IMR-90 (cell line): Measurements from ENCODE around the gene PALM. TPM values are rescaled to one million over a fixed set of nuclear protein-coding genes. Genes with fewer than 3 reads are reported as not detected.
"Not testable (repeated sequence)": the region's sequence is repeated elsewhere in the genome, so short reads cannot be mapped to it uniquely, and the experiment has no call there.

Experiments
- ATAC-seq: fragments of 200-7000 bp; cut with Tn5 transposase; 2 replicates; pipeline ENCODE4 v1.9.1; 2020; ENCODE audit warnings: low read depth, mild to moderate bottlenecking, moderate library complexity
- BruUV-seq: library from RNA; stranded (reverse); fragments of 400-500 nt; replicated peaks from 2 replicates; lab custom pipeline; 2021; lab: Mats Ljungman, UMichigan
- CTCF ChIA-PET: fragments of 300-600 bp; formaldehyde crosslinking; extraction: SDS; loops from one replicate; lab custom pipeline; 2021; ENCODE audit warnings: antibody characterized with exemption; lab: Yijun Ruan, JAX
- POLR2A ChIA-PET: fragments of 300-600 bp; sonication (Branson Sonifier 250); formaldehyde crosslinking; loops from one replicate; lab custom pipeline; 2022; ENCODE audit warnings: antibody characterized with exemption; ENCODE audit not compliant: unreplicated experiment; lab: Charles Lee
- DNase-seq: peaks from one replicate; pipeline ENCODE4 v3.0.0; 2013
- H2AFZ ChIP-seq: replicated peaks from 2 replicates; pipeline ENCODE3; 2013; ENCODE audit warnings: low read length, mild to moderate bottlenecking; ENCODE audit not compliant: poor library complexity
- H2AK5ac ChIP-seq: 2 replicates; pipeline ENCODE4 v1.6.1; 2013; ENCODE audit warnings: low read depth, low read length, inconsistent platforms
- H2AK9ac ChIP-seq: replicated peaks from 2 replicates; pipeline ENCODE3; 2013; ENCODE audit warnings: mild to moderate bottlenecking, low read depth, low read length, moderate library complexity; ENCODE audit not compliant: poor library complexity
- H2BK120ac ChIP-seq: 2 replicates; pipeline ENCODE4 v1.6.1; 2013; ENCODE audit warnings: low read depth, low read length, inconsistent platforms
- H2BK15ac ChIP-seq: 3 replicates; pipeline ENCODE4 v1.6.1; 2013; ENCODE audit warnings: low read depth, low read length, inconsistent platforms
- H2BK20ac ChIP-seq: 2 replicates; pipeline ENCODE4 v1.6.1; 2013; ENCODE audit warnings: low read depth, mild to moderate bottlenecking, inconsistent platforms, low read length, moderate library complexity
- H2BK5ac ChIP-seq: 2 replicates; pipeline ENCODE4 v1.6.1; 2013; ENCODE audit warnings: mild to moderate bottlenecking, low read depth, low read length, inconsistent platforms; ENCODE audit not compliant: poor library complexity, severe bottlenecking
- H3K14ac ChIP-seq: replicated peaks from 2 replicates; pipeline ENCODE4 v1.6.1; 2013; ENCODE audit warnings: low read depth, low read length, inconsistent platforms
- H3K18ac ChIP-seq: 2 replicates; pipeline ENCODE4 v1.6.1; 2013; ENCODE audit warnings: low read depth, low read length, control low read depth
- H3K23ac ChIP-seq: 2 replicates; pipeline ENCODE4 v1.6.1; 2013; ENCODE audit warnings: low read depth, low read length, inconsistent platforms
- H3K27ac ChIP-seq: 2 replicates; pipeline ENCODE4 v1.5.1; 2013; ENCODE audit warnings: mild to moderate bottlenecking, control low read depth, low read length; ENCODE audit not compliant: insufficient read depth
- H3K27me3 ChIP-seq: 2 replicates; pipeline ENCODE4 v1.6.1; 2013; ENCODE audit warnings: low read length; ENCODE audit not compliant: control insufficient read depth, insufficient read depth
- H3K36me3 ChIP-seq: 2 replicates; pipeline ENCODE4 v1.6.1; 2013; ENCODE audit warnings: low read length, mixed read lengths; ENCODE audit not compliant: control insufficient read depth, insufficient read depth
- H3K4ac ChIP-seq: 2 replicates; pipeline ENCODE4 v1.6.1; 2013; ENCODE audit warnings: low read depth, low read length, inconsistent platforms
- H3K4me1 ChIP-seq: 2 replicates; pipeline ENCODE4 v1.6.1; 2013; ENCODE audit warnings: low read length, mixed read lengths; ENCODE audit not compliant: control insufficient read depth, insufficient read depth
- H3K4me2 ChIP-seq: 2 replicates; pipeline ENCODE4 v1.6.1; 2013; ENCODE audit warnings: low read depth, mild to moderate bottlenecking, control low read depth, low read length, moderate library complexity
- H3K4me3 ChIP-seq: 2 replicates; pipeline ENCODE4 v1.5.1; 2013; ENCODE audit warnings: low read depth, mild to moderate bottlenecking, control low read depth, low read length, moderate library complexity; ENCODE audit not compliant: insufficient read depth
- H3K56ac ChIP-seq: 2 replicates; pipeline ENCODE4 v1.6.1; 2013; ENCODE audit warnings: low read length, inconsistent platforms; ENCODE audit not compliant: insufficient read depth; ENCODE audit errors: extremely low read depth
- H3K79me1 ChIP-seq, 2 experiments: 2 replicates each; pipeline ENCODE4 v1.6.1; 2013; ENCODE audit warnings: low read length in 2 of 2, inconsistent platforms in 1 of 2, low read depth in 1 of 2
- H3K9ac ChIP-seq: 2 replicates; pipeline ENCODE4 v1.6.1; 2013; ENCODE audit warnings: low read depth, low read length, control low read depth
- H3K9me1 ChIP-seq: 2 replicates; pipeline ENCODE4 v1.6.1; 2013; ENCODE audit warnings: low read length, inconsistent platforms; ENCODE audit not compliant: insufficient read depth
- H3K9me3 ChIP-seq: 2 replicates; pipeline ENCODE4 v1.6.1; 2013; ENCODE audit warnings: low read length; ENCODE audit not compliant: control insufficient read depth, insufficient read depth
- H4K20me1 ChIP-seq: 2 replicates; pipeline ENCODE4 v1.6.1; 2013; ENCODE audit warnings: low read length, inconsistent platforms; ENCODE audit not compliant: insufficient read depth
- H4K5ac ChIP-seq: 2 replicates; pipeline ENCODE4 v1.6.1; 2013; ENCODE audit warnings: mild to moderate bottlenecking, low read depth, low read length, control low read depth
- H4K8ac ChIP-seq, 2 experiments: 2 replicates each; pipeline ENCODE4 v1.6.1; 2013; ENCODE audit warnings: low read depth in 2 of 2, low read length in 2 of 2, control low read depth in 1 of 2, inconsistent platforms in 1 of 2
- H4K91ac ChIP-seq: 2 replicates; pipeline ENCODE4 v1.6.1; 2013; ENCODE audit warnings: low read depth, low read length, inconsistent platforms; ENCODE audit not compliant: insufficient read depth
- WGBS, 2 experiments: methylation state at CpG; one replicate each; pipeline versions ENCODE4 v1.1.5 to v1.1.7; 2013; ENCODE audit warnings: missing lambda C conversion rate in 2 of 2; ENCODE audit not compliant: insufficient read length in 1 of 2; ENCODE audit errors: extremely low coverage in 2 of 2; 5-methylcytosine and 5-hydroxymethylcytosine counted together
- dilution Hi-C: fragments of 300-500 bp; cut with HindIII; formaldehyde crosslinking; loops from one replicate; pipeline ENCODE4 v1.14.3; 2018; ENCODE audit warnings: low sequenced_read_pairs; ENCODE audit not compliant: unreplicated experiment
- in situ Hi-C: fragments of 300-500 bp; cut with MboI; formaldehyde crosslinking; loops from 3 replicates; pipeline ENCODE4 v1.14.3; 2019; ENCODE audit warnings: low sequenced_read_pairs, inconsistent platforms, mixed read lengths
- intact Hi-C: fragments of 100-400 bp; cut with micrococcal nuclease; formaldehyde crosslinking; loops from 2 replicates; pipeline ENCODE4 v1.10.0; 2022
- polyA plus RNA-seq, 3 experiments: library from polyadenylated mRNA; depleted of rRNA; stranded (reverse); fragments of >200 nt; gene quantifications; 2 replicates each; pipeline ENCODE4 v1.2.3, GENCODE V29; 2012; ENCODE audit warnings: low replicate concordance in 1 of 3
- total RNA-seq: library from RNA; depleted of rRNA; stranded (reverse); fragments of >200 nt; gene quantifications from 2 replicates; pipeline ENCODE4 v1.2.3, GENCODE V29; 2012

Gene PALM
- total and polyA plus RNA-seq, 2 of the 4 experiments (the other 2 are of a cell fraction): 2.2 to 7.4 TPM

DNA sequence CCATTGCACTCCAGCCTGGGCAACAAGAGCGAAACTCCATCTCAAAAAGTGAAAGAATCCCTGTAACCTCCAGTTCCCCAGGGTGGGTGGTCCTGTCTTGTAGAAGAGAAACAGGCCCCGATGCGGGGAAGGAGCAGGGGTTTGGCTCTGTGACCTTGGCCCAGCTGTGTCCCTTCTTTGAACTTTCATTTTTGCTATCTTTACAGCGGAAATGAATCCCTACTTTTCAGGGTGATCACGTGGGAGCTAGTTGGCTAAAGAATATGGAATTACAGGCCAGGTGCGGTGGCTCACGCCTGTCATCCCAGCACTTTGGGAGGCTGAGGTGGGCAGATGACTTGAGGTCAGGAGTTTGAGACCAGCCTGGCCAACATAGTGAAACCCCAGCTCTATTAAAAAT, 36.4 kb downstream of the PALM start:
- H3K4me2 ChIP-seq, H3K18ac ChIP-seq, POLR2A ChIA-PET, H3K14ac ChIP-seq, H4K8ac ChIP-seq, CTCF ChIA-PET, BruUV-seq, H3K4ac ChIP-seq, H3K36me3 ChIP-seq, H3K27me3 ChIP-seq, H2BK120ac ChIP-seq, dilution Hi-C loops, H2BK20ac ChIP-seq, H3K79me1 ChIP-seq, H4K20me1 ChIP-seq, intact Hi-C loops, H3K4me1 ChIP-seq, H3K23ac ChIP-seq, H4K91ac ChIP-seq, H3K9ac ChIP-seq, H3K4me3 ChIP-seq, H3K56ac ChIP-seq, H2AFZ ChIP-seq, in situ Hi-C loops, DNase-seq, ATAC-seq, H2AK9ac ChIP-seq, H2AK5ac ChIP-seq, H3K9me1 ChIP-seq, H2BK15ac ChIP-seq, H3K27ac ChIP-seq, H4K5ac ChIP-seq, H2BK5ac ChIP-seq: not testable (repeated sequence)
- H3K9me3 ChIP-seq: peaks cover 30% of the 10 kb centered on the region
- WGBS, 2 experiments: 13% methylated on average over 2 of the region's 7 CpGs; no CpG with 5 or more reads in 1 of the 2 experiments
